Duodenal mucosa (tissue), 2 donors: Measurements from ENCODE around the gene ZSCAN23.
"Not testable (repeated sequence)": the region's sequence is repeated elsewhere in the genome, so short reads cannot be mapped to it uniquely, and the experiment has no call there.

Source experiments
- H3K27ac ChIP-seq: one replicate; pipeline ENCODE4 v1.7.0; 2013; ENCODE audit warnings: low read depth, low read length
- H3K27me3 ChIP-seq, 2 donors: one replicate each; pipeline ENCODE4 v1.7.0; 2013; ENCODE audit warnings: low read length in 2 of 2, control low read depth in 1 of 2; ENCODE audit not compliant: insufficient read depth in 2 of 2, control insufficient read depth in 1 of 2
- H3K36me3 ChIP-seq, 2 donors: one replicate each; pipeline ENCODE4 v1.7.0; 2013; ENCODE audit warnings: low read length in 2 of 2, control low read depth in 1 of 2; ENCODE audit not compliant: insufficient read depth in 2 of 2, control insufficient read depth in 1 of 2
- H3K4me1 ChIP-seq, 2 donors: one replicate each; pipeline ENCODE4 v1.7.0; 2013; ENCODE audit warnings: low read length in 2 of 2, control low read depth in 1 of 2; ENCODE audit not compliant: insufficient read depth in 2 of 2, control insufficient read depth in 1 of 2
- H3K4me3 ChIP-seq, 2 donors: one replicate each; pipeline ENCODE4 v1.7.0; 2013; ENCODE audit warnings: low read length in 2 of 2, low read depth in 1 of 2
- H3K9ac ChIP-seq, 2 donors: one replicate each; pipeline ENCODE4 v1.7.0; 2013; ENCODE audit warnings: low read length in 2 of 2, low read depth in 1 of 2
- H3K9me3 ChIP-seq, 2 donors: one replicate each; pipeline ENCODE4 v1.7.0; 2013; ENCODE audit warnings: low read length in 2 of 2, control low read depth in 1 of 2; ENCODE audit not compliant: control insufficient read depth in 1 of 2

Gene ZSCAN23

DNA sequence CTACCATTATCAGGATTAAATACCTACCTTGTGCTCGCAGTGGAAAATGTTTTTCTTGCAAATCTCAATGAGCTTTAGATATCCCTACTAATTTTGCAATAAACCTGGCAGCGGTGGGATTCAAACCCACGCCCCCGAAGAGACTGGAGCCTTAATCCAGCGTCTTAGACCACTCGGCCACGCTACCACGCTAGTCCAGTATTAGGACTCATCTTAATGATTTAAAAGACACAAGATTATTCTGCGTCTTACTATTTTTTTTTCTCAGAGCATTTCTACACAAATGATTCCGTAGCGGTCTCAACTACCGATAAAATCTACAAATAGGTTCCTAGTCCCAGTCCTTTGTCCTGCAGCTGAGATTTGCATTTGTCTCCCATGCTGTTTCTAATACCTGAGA, 35.2 kb upstream of the ZSCAN23 start:
- Histone ChIP-seq H3K4me3 (no peak overlapping the region), H3K27me3 (peaks cover 9 to 20% of the 10 kb centered on the region in 2 donors), H3K27ac (no peak overlapping the region), H3K9me3 (no peaks in the 10 kb centered on the region), H3K36me3 (no peaks in the 10 kb centered on the region), H3K4me1 (no peaks in the 10 kb centered on the region), H3K9ac (no peak overlapping the region)

- Histone ChIP-seq H3K36me3 (no peaks in the 10 kb centered on the region), H3K27ac (no peak overlapping the region), H3K4me3 (no peak overlapping the region), H3K9ac (no peak overlapping the region), H3K27me3 (peaks cover 5 to 13% of the 10 kb centered on the region in 2 donors), H3K9me3 (no peaks in the 10 kb centered on the region), H3K4me1 (no peaks in the 10 kb centered on the region)
Measured at GRCh38 chr6:28474441-28475219, 31.3 kb upstream of the ZSCAN23 start.

- not testable (repeated sequence) for H3K4me1 ChIP-seq, H3K27me3 ChIP-seq, H3K9me3 ChIP-seq, H3K9ac ChIP-seq, H3K27ac ChIP-seq, H3K36me3 ChIP-seq, H3K4me3 ChIP-seq
Measured at GRCh38 chr6:28469153-28469745, 26.0 kb upstream of the ZSCAN23 start.

DNA sequence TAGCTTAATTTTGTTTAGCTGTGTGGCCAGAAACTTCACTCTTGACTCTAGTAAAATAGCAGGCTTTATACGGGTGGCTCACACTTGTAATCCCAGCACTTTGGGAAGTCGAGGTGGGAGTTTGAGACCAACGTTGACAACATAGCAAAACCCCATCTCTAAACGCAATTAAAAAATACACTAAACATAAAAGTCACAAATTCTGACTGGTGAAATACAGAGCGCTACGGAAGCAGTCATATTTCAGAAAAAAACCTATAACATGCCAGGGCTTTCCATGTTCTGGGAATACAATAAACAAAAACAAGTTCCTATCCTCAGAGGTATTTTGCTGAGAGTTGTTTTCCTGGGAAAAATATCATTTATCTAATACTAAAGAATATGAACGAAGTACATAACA, 24.8 kb upstream of the ZSCAN23 start:
- H3K27me3 ChIP-seq, result no peaks in the 10 kb centered on the region
- no peaks in the 10 kb centered on the region for H3K9me3 ChIP-seq
- H3K4me1 ChIP-seq, result no peaks in the 10 kb centered on the region
- H3K36me3 ChIP-seq, result no peaks in the 10 kb centered on the region
- H3K4me3 ChIP-seq, result no peak overlapping the region
- no peak overlapping the region for H3K27ac ChIP-seq
- no peak overlapping the region for H3K9ac ChIP-seq

DNA sequence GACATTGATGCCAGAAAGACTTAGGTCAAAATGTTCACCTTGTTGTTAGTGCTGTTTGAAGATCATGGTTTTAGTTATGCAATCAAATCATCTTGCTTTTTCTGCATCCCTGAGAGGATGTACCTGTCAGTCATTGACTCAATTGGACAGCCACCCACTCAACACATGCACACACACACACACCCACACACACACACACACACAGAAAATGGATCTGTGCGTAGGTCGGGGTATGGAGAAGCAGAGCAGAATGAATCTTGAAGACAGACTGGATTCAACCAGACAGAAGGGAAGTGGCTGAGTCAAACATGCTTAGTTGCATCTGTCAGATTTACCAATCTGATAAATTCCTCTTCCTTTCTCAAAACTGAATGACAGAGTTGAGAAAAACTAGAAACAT, 19.1 kb upstream of the ZSCAN23 start:
- no peak overlapping the region for H3K4me3 ChIP-seq
- no peaks in the 10 kb centered on the region for H3K9me3 ChIP-seq
- H3K36me3 ChIP-seq, result no peaks in the 10 kb centered on the region
- no peak overlapping the region for H3K27ac ChIP-seq
- H3K4me1 ChIP-seq, result no peaks in the 10 kb centered on the region
- no peak overlapping the region for H3K9ac ChIP-seq
- no peaks in the 10 kb centered on the region for H3K27me3 ChIP-seq

- H3K9me3 ChIP-seq, result no peaks in the 10 kb centered on the region
- no peak overlapping the region for H3K4me3 ChIP-seq
- peaks cover 2 to 12% of the 10 kb centered on the region in 2 donors for H3K27me3 ChIP-seq
- H3K4me1 ChIP-seq, result no peaks in the 10 kb centered on the region
- H3K36me3 ChIP-seq, result no peaks in the 10 kb centered on the region
- H3K9ac ChIP-seq, result no peak overlapping the region
- no peak overlapping the region for H3K27ac ChIP-seq
Measured at GRCh38 chr6:28458568-28458967, 15.3 kb upstream of the ZSCAN23 start.

DNA sequence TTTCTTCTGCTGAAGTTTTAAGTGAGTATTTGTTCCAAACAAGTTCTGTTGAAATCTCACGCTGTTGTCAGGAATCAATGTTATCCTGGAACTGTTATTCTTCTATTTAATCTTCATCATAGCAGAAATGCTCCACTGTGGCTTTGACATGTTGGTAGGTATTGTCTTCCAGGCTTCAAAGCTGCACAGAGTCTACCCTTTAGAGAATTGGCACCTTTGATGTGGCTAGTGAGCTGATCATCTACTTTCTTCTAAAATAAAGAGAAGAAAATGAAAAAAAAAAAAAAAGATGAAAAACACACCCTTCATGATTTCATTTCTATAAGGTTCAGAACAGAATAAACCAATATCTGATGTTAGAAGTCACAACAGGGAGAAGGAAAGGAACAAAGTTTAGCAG, 5.8 kb upstream of the ZSCAN23 start:
- no peak overlapping the region for H3K27ac ChIP-seq
- H3K9ac ChIP-seq, result no peak overlapping the region
- H3K9me3 ChIP-seq, result peaks cover 3 to 8% of the 10 kb centered on the region in 2 donors
- no peak overlapping the region for H3K4me3 ChIP-seq
- no peaks in the 10 kb centered on the region for H3K4me1 ChIP-seq
- H3K27me3 ChIP-seq, result peaks cover 14 to 15% of the 10 kb centered on the region in 2 donors
- no peaks in the 10 kb centered on the region for H3K36me3 ChIP-seq

- H3K27me3 ChIP-seq, result peaks cover 14 to 15% of the 10 kb centered on the region in 2 donors
- not testable (repeated sequence) for H3K36me3 ChIP-seq, H3K9me3 ChIP-seq, H3K27ac ChIP-seq, H3K9ac ChIP-seq, H3K4me1 ChIP-seq, H3K4me3 ChIP-seq
Measured at GRCh38 chr6:28447512-28447906, 4.2 kb upstream of the ZSCAN23 start.

DNA sequence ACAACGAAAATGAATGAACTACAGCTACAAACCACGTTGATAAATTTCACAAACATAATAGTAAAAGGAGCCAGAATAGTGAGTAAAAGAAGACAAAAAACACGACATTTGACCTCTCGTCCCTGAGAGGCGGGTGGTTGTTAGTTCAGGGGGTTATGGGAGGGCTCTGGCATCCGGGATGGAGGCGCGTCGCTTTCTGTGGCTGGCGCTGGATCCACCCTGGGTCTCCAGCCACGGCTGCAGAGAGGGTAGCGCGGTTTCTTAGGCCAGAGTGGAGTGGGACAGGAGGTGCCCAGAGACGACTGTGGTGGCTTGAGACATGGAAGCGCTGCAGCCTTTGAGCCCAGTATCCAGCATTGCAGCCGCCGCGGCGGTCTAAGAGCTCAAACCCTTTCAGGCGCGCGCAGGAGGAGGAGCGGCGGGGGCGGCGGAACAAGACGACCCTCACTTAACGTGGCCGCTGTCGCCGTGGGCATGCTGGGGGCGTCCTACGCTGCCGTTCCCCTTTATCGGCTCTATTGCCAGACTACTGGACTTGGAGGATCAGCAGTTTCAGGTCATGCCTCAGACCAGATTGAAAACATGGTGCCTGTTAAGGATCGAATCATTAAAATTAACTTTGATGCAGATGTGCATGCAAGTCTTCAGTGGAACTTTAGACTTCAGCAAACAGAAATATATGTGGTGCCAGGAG, 3.7 kb upstream of the ZSCAN23 start:
- H3K36me3 ChIP-seq, result no peaks in the 10 kb centered on the region
- no peak overlapping the region for H3K27ac ChIP-seq
- peaks cover 3 to 9% of the 10 kb centered on the region in 2 donors for H3K9me3 ChIP-seq
- H3K4me1 ChIP-seq, result no peaks in the 10 kb centered on the region
- H3K27me3 ChIP-seq, result peaks cover 14 to 15% of the 10 kb centered on the region in 2 donors
- H3K4me3 ChIP-seq, result no peak overlapping the region
- no peak overlapping the region for H3K9ac ChIP-seq

DNA sequence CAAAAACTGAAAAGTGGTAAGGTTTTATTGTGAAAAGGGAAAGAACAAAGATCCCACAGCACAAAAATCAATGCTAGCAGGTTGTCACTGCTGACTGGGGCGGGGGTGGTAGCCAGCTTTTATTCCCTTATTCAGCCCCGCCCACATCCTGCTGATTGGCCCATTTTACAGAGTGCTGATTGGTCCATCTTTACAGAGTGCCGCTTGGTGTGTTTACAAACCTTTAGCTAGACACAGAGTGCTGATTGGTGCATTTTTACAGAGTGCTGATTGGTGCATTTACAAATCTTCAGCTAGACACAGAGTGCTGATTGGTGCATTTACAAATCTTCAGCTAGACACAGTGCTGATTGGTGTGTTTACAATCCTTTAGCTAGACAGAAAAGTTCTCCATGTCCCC, 1.5 kb upstream of the ZSCAN23 start:
- H3K9ac ChIP-seq, H3K36me3 ChIP-seq, H3K4me3 ChIP-seq, H3K27ac ChIP-seq, H3K4me1 ChIP-seq, H3K9me3 ChIP-seq: not testable (repeated sequence)
- peaks cover 14 to 15% of the 10 kb centered on the region in 2 donors for H3K27me3 ChIP-seq
